HG02938 (cell line): ENCODE measurements around the gene PTPN7.
A peak's percentile ranks its signal among the peaks of the same experiment; 100 is the strongest.
"Not testable (repeated sequence)": the region's sequence is repeated elsewhere in the genome, so short reads cannot be mapped to it uniquely, and the experiment has no call there.

Experiments
- ATAC-seq: cut with Tn5 transposase; IDR thresholded peaks from one replicate; pipeline ENCODE4 v1.9.1; 2021; ENCODE audit warnings: mild to moderate bottlenecking, moderate library complexity; ENCODE audit not compliant: unreplicated experiment

PTPN7 gene

GRCh38 chr1:202167708-202168415 lies 7.5 kb upstream of the PTPN7 start:
- ATAC-seq = no peak

GRCh38 chr1:202167054-202167453 lies 6.7 kb upstream of the PTPN7 start:
- ATAC-seq = not testable (repeated sequence)

GRCh38 chr1:202165942-202166843 lies 5.8 kb upstream of the PTPN7 start:
- ATAC-seq = no peak

- ATAC-seq = no peak
Observed at GRCh38 chr1:202165267-202165941, 5.0 kb upstream of the PTPN7 start.

- ATAC-seq = peak; percentile 47
Observed at GRCh38 chr1:202164271-202165037, 4.1 kb upstream of the PTPN7 start.

GRCh38 chr1:202163281-202164270 lies 3.2 kb upstream of the PTPN7 start:
- ATAC-seq = no peak

- ATAC-seq = no peak
Observed at GRCh38 chr1:202162418-202163280, 2.2 kb upstream of the PTPN7 start.

GRCh38 chr1:202162047-202162417 lies 1.6 kb upstream of the PTPN7 start:
- ATAC-seq = no peak

GRCh38 chr1:202161151-202162046 lies 997 bp upstream of the PTPN7 start:
- ATAC-seq = no peak

- no peak for ATAC-seq
Observed at GRCh38 chr1:202159534-202160371, 649 bp downstream of the PTPN7 start.

GRCh38 chr1:202158810-202159533 lies 1.4 kb downstream of the PTPN7 start:
- ATAC-seq = no peak

- no peak for ATAC-seq
Observed at GRCh38 chr1:202157945-202158344, 2.5 kb downstream of the PTPN7 start.

- no peak for ATAC-seq
Observed at GRCh38 chr1:202156590-202156989, 3.8 kb downstream of the PTPN7 start.

GRCh38 chr1:202155478-202156021 lies 4.9 kb downstream of the PTPN7 start:
- no peak for ATAC-seq

- ATAC-seq = no peak
Observed at GRCh38 chr1:202154766-202155477, 5.5 kb downstream of the PTPN7 start.
